ENCODE results near the gene TPSAB1.
"Not testable (repeated sequence)": the region's sequence is repeated elsewhere in the genome, so short reads cannot be mapped to it uniquely, and the experiment has no call there.

- not testable (repeated sequence) for TF ChIP-seq CTCF (IDR thresholded peaks at IDR 0.05 in 2 of 3, conservative IDR thresholded peaks at IDR 0.05 in 1 of 3; ENCODE audit: borderline replicate concordance in 1 of 3, insufficient read depth in 1 of 3, low read depth in 2 of 3, low read length in 2 of 3); EZH2phosphoT487 (IDR thresholded peaks at IDR 0.05; ENCODE audit: borderline replicate concordance); EGR1 (IDR thresholded peaks at IDR 0.05; ENCODE audit: low read depth)
Measured at GRCh38 chr16:1254821-1255220, 14.3 kb downstream of the TPSAB1 start.

Data from HCT116 (cell line).